ENCODE results near the gene TTL.
A peak's percentile ranks its signal among the peaks of the same experiment; 100 is the strongest.
"Not testable (repeated sequence)": the region's sequence is repeated elsewhere in the genome, so short reads cannot be mapped to it uniquely, and the experiment has no call there.

The TTL gene

DNA sequence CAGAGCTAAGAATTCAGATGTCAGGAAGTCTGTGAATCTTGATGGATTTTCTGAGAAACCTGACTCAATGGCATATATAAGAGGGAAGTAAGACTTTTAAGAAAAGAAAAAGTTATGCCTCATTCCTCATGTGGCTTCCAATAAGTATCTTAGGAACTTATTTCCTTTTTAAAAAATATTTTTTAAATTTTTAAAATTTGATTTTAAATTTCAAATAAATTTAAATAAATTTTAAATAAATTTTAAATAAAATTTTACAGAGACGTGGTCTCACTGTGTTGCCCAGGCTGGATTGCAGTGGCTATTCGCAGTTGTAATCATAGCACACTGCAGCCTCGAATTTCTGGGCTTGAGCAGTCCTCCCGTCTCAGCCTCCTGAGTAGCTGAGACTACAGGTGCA, 48.8 kb downstream of the TTL start:
- Histone ChIP-seq H3K27ac (ENCODE audit: low read length) (no peak overlapping the region), H3K4me3 (ENCODE audit: low read length) (no peak overlapping the region), H3K4me1 (ENCODE audit: insufficient read depth, low read length) (no peaks in the 10 kb centered on the region), H3K9me3 (ENCODE audit: insufficient read depth, low read depth, low read length) (no peaks in the 10 kb centered on the region), H3K36me3 (ENCODE audit: insufficient read depth, low read depth, low read length) (peaks cover 36% of the 10 kb centered on the region), H3K9ac (ENCODE audit: low read depth, low read length) (no peak overlapping the region), H3K27me3 (ENCODE audit: insufficient read depth, low read length) (no peaks in the 10 kb centered on the region)

DNA sequence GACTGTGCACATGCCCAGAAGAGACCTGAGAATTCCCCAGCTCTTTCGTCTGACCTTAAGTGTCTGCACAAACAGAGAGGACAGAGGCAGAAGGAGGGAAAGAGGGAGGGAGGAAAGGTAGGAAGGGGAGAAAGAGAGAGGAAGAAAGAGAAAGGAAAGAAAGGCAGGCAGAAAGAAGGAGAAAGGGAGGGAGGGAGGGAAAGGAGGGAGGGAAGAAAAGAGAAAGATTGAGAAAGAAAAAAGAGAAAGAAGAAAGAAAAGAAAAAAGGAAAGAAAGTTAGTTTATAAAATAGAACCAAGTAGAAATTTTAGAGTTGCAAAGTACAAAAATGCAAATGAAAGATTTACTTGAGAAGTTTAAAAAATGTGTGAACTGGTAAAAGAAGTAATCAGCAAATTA, 52.9 kb downstream of the TTL start:
- H3K36me3 ChIP-seq (ENCODE audit: insufficient read depth, low read depth, low read length): peaks cover 22% of the 10 kb centered on the region
- no peak overlapping the region for H3K9ac ChIP-seq (ENCODE audit: low read depth, low read length)
- H3K27ac ChIP-seq (ENCODE audit: low read length): no peak overlapping the region
- H3K9me3 ChIP-seq (ENCODE audit: insufficient read depth, low read depth, low read length): no peaks in the 10 kb centered on the region
- no peaks in the 10 kb centered on the region for H3K27me3 ChIP-seq (ENCODE audit: insufficient read depth, low read length)
- no peak overlapping the region for H3K4me3 ChIP-seq (ENCODE audit: low read length)
- no peaks in the 10 kb centered on the region for H3K4me1 ChIP-seq (ENCODE audit: insufficient read depth, low read length)

- H3K9ac ChIP-seq (ENCODE audit: low read depth, low read length); H3K36me3 ChIP-seq (ENCODE audit: insufficient read depth, low read depth, low read length); H3K27ac ChIP-seq (ENCODE audit: low read length); H3K9me3 ChIP-seq (ENCODE audit: insufficient read depth, low read depth, low read length); H3K27me3 ChIP-seq (ENCODE audit: insufficient read depth, low read length); H3K4me3 ChIP-seq (ENCODE audit: low read length); H3K4me1 ChIP-seq (ENCODE audit: insufficient read depth, low read length): not testable (repeated sequence)
These were observed 54.7 kb downstream of the TTL start for GRCh38 chr2:112536665-112537064.

DNA sequence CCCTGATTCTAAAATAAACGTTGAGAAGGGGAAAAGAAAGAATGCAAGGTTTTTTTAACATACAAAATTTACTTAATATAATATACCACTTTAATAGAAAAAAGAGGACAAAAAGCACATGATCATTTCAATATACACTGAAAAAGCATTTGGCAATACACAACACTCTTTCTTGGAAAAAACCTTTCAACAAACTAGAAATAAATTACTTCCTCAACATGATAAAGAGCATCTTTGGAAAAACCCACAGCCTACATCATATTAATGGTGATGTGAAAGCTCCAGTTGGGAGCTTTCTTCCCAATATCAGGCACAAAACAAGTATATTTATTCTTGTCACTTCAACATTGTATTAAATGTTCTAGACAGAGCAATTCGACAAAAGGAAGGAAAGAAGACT, 57.4 kb downstream of the TTL start:
- H3K4me3 ChIP-seq (ENCODE audit: low read length): no peak overlapping the region
- no peaks in the 10 kb centered on the region for H3K9me3 ChIP-seq (ENCODE audit: insufficient read depth, low read depth, low read length)
- H3K4me1 ChIP-seq (ENCODE audit: insufficient read depth, low read length): 0 out of 2 replicates have a peak, but pooled peaks cover 3% of the 10 kb centered on the region
- H3K9ac ChIP-seq (ENCODE audit: low read depth, low read length): no peak overlapping the region
- no peaks in the 10 kb centered on the region for H3K27me3 ChIP-seq (ENCODE audit: insufficient read depth, low read length)
- H3K27ac ChIP-seq (ENCODE audit: low read length): no peak overlapping the region
- H3K36me3 ChIP-seq (ENCODE audit: insufficient read depth, low read depth, low read length): no peaks in the 10 kb centered on the region

- H3K4me3 ChIP-seq (ENCODE audit: low read length): no peak overlapping the region; the same call in 1 of the 2 replicates
- no peaks in the 10 kb centered on the region for H3K27me3 ChIP-seq (ENCODE audit: insufficient read depth, low read length)
- H3K27ac ChIP-seq (ENCODE audit: low read length): no peak overlapping the region
- H3K4me1 ChIP-seq (ENCODE audit: insufficient read depth, low read length): 0 out of 2 replicates have a peak, but pooled peaks cover 3% of the 10 kb centered on the region
- peaks cover 1% of the 10 kb centered on the region; the same call in 1 of the 2 replicates for H3K36me3 ChIP-seq (ENCODE audit: insufficient read depth, low read depth, low read length)
- no peaks in the 10 kb centered on the region for H3K9me3 ChIP-seq (ENCODE audit: insufficient read depth, low read depth, low read length)
- H3K9ac ChIP-seq (ENCODE audit: low read depth, low read length): no peak overlapping the region
These were observed 59.0 kb downstream of the TTL start for GRCh38 chr2:112540906-112541305.

- Histone ChIP-seq H3K27ac (ENCODE audit: low read length) (peak overlapping the region; percentile 54), H3K36me3 (ENCODE audit: insufficient read depth, low read depth, low read length) (peaks cover 5% of the 10 kb centered on the region; the same call in 1 of the 2 replicates), H3K4me1 (ENCODE audit: insufficient read depth, low read length) (0 out of 2 replicates have a peak, but pooled peaks cover 3% of the 10 kb centered on the region), H3K27me3 (ENCODE audit: insufficient read depth, low read length) (no peaks in the 10 kb centered on the region), H3K9ac (ENCODE audit: low read depth, low read length) (peak overlapping the region; percentile 93), H3K9me3 (ENCODE audit: insufficient read depth, low read depth, low read length) (no peaks in the 10 kb centered on the region), H3K4me3 (ENCODE audit: low read length) (peak overlapping the region; percentile 96)
These were observed 59.6 kb downstream of the TTL start for GRCh38 chr2:112541315-112542122.

GRCh38 chr2:112542123-112542983, 60.4 kb downstream of the TTL start, which contains the start of gene POLR1B:
Gene POLR1B (plus strand): TSS chr2:112542465. CDS start chr2:112542495, 30 bp downstream.
- H3K4me3 ChIP-seq (ENCODE audit: low read length): peak within 1 kb of the TSS; percentile 96
- H3K27me3 ChIP-seq (ENCODE audit: insufficient read depth, low read length): no peaks in the 10 kb centered on the region
- H3K9me3 ChIP-seq (ENCODE audit: insufficient read depth, low read depth, low read length): no peaks in the 10 kb centered on the region
- 0 out of 2 replicates have a peak, but pooled peaks cover 3% of the 10 kb centered on the region for H3K4me1 ChIP-seq (ENCODE audit: insufficient read depth, low read length)
- H3K9ac ChIP-seq (ENCODE audit: low read depth, low read length): peak within 1 kb of the TSS; percentile 93
- H3K36me3 ChIP-seq (ENCODE audit: insufficient read depth, low read depth, low read length): peaks cover 13% of the 10 kb centered on the region
- peak within 1 kb of the TSS; percentile 54 for H3K27ac ChIP-seq (ENCODE audit: low read length)

GRCh38 chr2:112542984-112543661, 61.2 kb downstream of the TTL start:
- Histone ChIP-seq H3K4me1 (ENCODE audit: insufficient read depth, low read length) (0 out of 2 replicates have a peak, but pooled peaks cover 3% of the 10 kb centered on the region), H3K27me3 (ENCODE audit: insufficient read depth, low read length) (no peaks in the 10 kb centered on the region), H3K27ac (ENCODE audit: low read length) (no peak overlapping the region), H3K9me3 (ENCODE audit: insufficient read depth, low read depth, low read length) (no peaks in the 10 kb centered on the region), H3K36me3 (ENCODE audit: insufficient read depth, low read depth, low read length) (peaks cover 21% of the 10 kb centered on the region), H3K9ac (ENCODE audit: low read depth, low read length) (peak overlapping the region; percentile 93), H3K4me3 (ENCODE audit: low read length) (peak overlapping the region; percentile 96)

- no peaks in the 10 kb centered on the region for H3K27me3 ChIP-seq (ENCODE audit: insufficient read depth, low read length)
- H3K4me3 ChIP-seq (ENCODE audit: low read length): no peak overlapping the region
- H3K36me3 ChIP-seq (ENCODE audit: insufficient read depth, low read depth, low read length): peaks cover 63% of the 10 kb centered on the region
- no peaks in the 10 kb centered on the region for H3K9me3 ChIP-seq (ENCODE audit: insufficient read depth, low read depth, low read length)
- no peak overlapping the region for H3K27ac ChIP-seq (ENCODE audit: low read length)
- H3K9ac ChIP-seq (ENCODE audit: low read depth, low read length): no peak overlapping the region
- 0 out of 2 replicates have a peak, but pooled peaks cover 3% of the 10 kb centered on the region for H3K4me1 ChIP-seq (ENCODE audit: insufficient read depth, low read length)
These were observed 65.4 kb downstream of the TTL start for GRCh38 chr2:112547333-112547732.

DNA sequence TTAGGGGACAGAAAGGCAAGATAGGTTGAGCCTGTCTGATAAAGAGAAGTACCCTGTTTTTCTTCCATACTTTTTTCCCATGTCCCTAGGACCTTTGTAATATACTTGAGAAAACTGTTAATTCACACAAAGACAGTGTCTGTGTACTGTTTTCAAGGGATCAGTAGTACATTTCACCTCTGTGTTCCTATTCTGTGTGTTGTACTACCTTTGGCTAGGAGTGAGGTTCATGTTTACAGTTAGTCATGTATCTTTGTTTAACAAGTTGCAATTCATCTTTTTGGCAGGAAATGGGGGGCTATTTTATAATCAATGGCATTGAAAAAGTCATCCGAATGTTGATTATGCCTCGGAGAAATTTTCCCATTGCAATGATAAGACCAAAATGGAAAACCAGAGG, 67.0 kb downstream of the TTL start:
- Histone ChIP-seq H3K4me1 (ENCODE audit: insufficient read depth, low read length) (no peaks in the 10 kb centered on the region), H3K4me3 (ENCODE audit: low read length) (no peak overlapping the region), H3K9me3 (ENCODE audit: insufficient read depth, low read depth, low read length) (no peaks in the 10 kb centered on the region), H3K27ac (ENCODE audit: low read length) (no peak overlapping the region), H3K9ac (ENCODE audit: low read depth, low read length) (no peak overlapping the region), H3K27me3 (ENCODE audit: insufficient read depth, low read length) (no peaks in the 10 kb centered on the region), H3K36me3 (ENCODE audit: insufficient read depth, low read depth, low read length) (peaks cover 79% of the 10 kb centered on the region)

- Histone ChIP-seq H3K27ac (ENCODE audit: low read length) (no peak overlapping the region), H3K9me3 (ENCODE audit: insufficient read depth, low read depth, low read length) (no peaks in the 10 kb centered on the region), H3K36me3 (ENCODE audit: insufficient read depth, low read depth, low read length) (peaks cover 94% of the 10 kb centered on the region), H3K4me3 (ENCODE audit: low read length) (no peak overlapping the region), H3K4me1 (ENCODE audit: insufficient read depth, low read length) (no peaks in the 10 kb centered on the region), H3K9ac (ENCODE audit: low read depth, low read length) (no peak overlapping the region), H3K27me3 (ENCODE audit: insufficient read depth, low read length) (no peaks in the 10 kb centered on the region)
These were observed 84.1 kb downstream of the TTL start for GRCh38 chr2:112566104-112566503.
